AG04450 (cell line): ENCODE measurements around the gene DBNL. TPM values are rescaled to one million over a fixed set of nuclear protein-coding genes. Genes with fewer than 3 reads are reported as not detected.

Source experiments
- CTCF ChIA-PET: fragments of 300-600, 350-600 bp; formaldehyde crosslinking; extraction: SDS; loops from one replicate; lab custom pipeline; 2022; ENCODE audit warnings: antibody characterized with exemption, inconsistent platforms; lab: Charles Lee
- POLR2A ChIA-PET: fragments of 350-600 bp; formaldehyde crosslinking; extraction: SDS; loops from one replicate; lab custom pipeline; 2021; ENCODE audit warnings: antibody characterized with exemption, inconsistent platforms; lab: Yijun Ruan, JAX
- DNase-seq: peaks from one replicate; pipeline ENCODE4 v3.0.0-alpha.2; 2011; ENCODE audit warnings: low read depth, low spot score
- H3K27ac ChIP-seq: one replicate; pipeline ENCODE4 v1.5.1; 2012; ENCODE audit warnings: low read depth, low read length, control low read depth
- H3K27me3 ChIP-seq: one replicate; pipeline ENCODE4 v1.6.0; 2012; ENCODE audit warnings: low read length; ENCODE audit not compliant: control insufficient read depth, insufficient read depth
- H3K4me3 ChIP-seq: 2 replicates; pipeline ENCODE4 v1.5.1; 2011; ENCODE audit warnings: mild to moderate bottlenecking, low read depth, low read length, control low read depth
- H3K9me3 ChIP-seq: 2 replicates; pipeline ENCODE4 v1.5.1; 2012; ENCODE audit warnings: low read length; ENCODE audit not compliant: control insufficient read depth, insufficient read depth
- polyA plus RNA-seq: library from polyadenylated mRNA; depleted of rRNA; stranded (reverse); fragments of >200 nt; gene quantifications from 2 replicates; pipeline ENCODE4 v1.2.3, GENCODE V29; 2011
- TF ChIP-seq, protein P1 (sequence below): IDR thresholded peaks from 2 replicates; pipeline ENCODE4 v1.5.1; 2011; ENCODE audit warnings: low read depth, low read length, control low read depth, inconsistent platforms

The DBNL gene
- polyA plus RNA-seq, 1 experiment, result 76.1 TPM

DNA sequence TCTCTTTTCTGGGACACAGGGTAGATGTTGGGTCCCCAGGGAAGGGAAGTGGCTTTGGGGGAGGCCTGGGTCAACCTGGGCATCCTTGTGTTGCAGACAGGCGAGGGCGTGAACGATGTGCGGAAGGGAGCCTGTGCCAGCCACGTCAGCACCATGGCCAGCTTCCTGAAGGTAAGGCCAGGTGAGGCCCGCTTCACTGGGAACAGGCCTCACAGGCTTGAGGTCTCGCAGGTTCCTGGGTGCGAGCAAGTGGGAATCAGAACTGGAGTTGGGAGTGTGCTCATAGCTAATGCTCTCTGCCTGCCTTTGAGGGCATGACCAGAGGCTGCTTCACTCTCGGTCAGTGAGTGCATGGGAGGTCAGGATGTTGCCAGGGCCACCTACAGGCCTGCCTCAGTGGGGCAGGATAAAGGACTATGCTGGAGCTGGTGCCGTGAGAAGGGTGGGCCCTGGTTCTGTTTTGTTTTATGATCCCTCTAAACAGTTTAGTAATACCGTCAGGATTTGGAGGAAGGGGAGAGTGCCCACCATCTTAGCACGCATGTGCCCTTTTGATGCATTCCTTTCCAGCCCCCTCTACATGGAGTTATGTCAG, 8.4 kb downstream of the DBNL start:
- Histone ChIP-seq H3K27ac (no peak overlapping the region), H3K9me3 (no peaks in the 10 kb centered on the region), H3K4me3 (no peak overlapping the region), H3K27me3 (no peaks in the 10 kb centered on the region)
- CTCF ChIA-PET, result no interaction called here
- TF ChIP-seq, protein P1, sequence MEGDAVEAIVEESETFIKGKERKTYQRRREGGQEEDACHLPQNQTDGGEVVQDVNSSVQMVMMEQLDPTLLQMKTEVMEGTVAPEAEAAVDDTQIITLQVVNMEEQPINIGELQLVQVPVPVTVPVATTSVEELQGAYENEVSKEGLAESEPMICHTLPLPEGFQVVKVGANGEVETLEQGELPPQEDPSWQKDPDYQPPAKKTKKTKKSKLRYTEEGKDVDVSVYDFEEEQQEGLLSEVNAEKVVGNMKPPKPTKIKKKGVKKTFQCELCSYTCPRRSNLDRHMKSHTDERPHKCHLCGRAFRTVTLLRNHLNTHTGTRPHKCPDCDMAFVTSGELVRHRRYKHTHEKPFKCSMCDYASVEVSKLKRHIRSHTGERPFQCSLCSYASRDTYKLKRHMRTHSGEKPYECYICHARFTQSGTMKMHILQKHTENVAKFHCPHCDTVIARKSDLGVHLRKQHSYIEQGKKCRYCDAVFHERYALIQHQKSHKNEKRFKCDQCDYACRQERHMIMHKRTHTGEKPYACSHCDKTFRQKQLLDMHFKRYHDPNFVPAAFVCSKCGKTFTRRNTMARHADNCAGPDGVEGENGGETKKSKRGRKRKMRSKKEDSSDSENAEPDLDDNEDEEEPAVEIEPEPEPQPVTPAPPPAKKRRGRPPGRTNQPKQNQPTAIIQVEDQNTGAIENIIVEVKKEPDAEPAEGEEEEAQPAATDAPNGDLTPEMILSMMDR, result no peak
- no peak for DNase-seq
- POLR2A ChIA-PET, result interaction anchor here (1.0 kb wide), 1 partner anchor 13 kb away, joined by 7 read pairs; the partner anchor contains the start of gene PGAM2

DNA sequence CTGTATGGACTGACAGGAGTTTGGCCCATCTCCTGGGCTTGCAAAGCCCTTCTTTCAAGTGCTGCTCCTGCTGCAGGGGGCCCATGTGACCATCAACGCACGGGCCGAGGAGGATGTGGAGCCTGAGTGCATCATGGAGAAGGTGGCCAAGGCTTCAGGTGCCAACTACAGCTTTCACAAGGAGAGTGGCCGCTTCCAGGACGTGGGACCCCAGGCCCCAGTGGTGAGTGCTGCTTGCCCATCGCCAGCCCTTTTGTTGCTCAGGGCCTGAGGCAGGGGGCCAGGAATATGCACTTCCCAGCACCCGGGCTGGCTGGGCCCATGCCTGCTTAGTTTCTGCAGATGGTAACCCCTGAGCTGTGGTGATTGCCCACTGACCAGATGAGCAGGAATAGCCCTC, 12.2 kb downstream of the DBNL start:
- TF ChIP-seq, protein P1, result no peak
- no peaks in the 10 kb centered on the region for H3K9me3 ChIP-seq
- no peak overlapping the region for H3K27ac ChIP-seq
- no peak for DNase-seq
- H3K4me3 ChIP-seq, result no peak overlapping the region
- H3K27me3 ChIP-seq, result no peaks in the 10 kb centered on the region
- ChIA-PET CTCF (no interaction called here), POLR2A (no interaction called here)

DNA sequence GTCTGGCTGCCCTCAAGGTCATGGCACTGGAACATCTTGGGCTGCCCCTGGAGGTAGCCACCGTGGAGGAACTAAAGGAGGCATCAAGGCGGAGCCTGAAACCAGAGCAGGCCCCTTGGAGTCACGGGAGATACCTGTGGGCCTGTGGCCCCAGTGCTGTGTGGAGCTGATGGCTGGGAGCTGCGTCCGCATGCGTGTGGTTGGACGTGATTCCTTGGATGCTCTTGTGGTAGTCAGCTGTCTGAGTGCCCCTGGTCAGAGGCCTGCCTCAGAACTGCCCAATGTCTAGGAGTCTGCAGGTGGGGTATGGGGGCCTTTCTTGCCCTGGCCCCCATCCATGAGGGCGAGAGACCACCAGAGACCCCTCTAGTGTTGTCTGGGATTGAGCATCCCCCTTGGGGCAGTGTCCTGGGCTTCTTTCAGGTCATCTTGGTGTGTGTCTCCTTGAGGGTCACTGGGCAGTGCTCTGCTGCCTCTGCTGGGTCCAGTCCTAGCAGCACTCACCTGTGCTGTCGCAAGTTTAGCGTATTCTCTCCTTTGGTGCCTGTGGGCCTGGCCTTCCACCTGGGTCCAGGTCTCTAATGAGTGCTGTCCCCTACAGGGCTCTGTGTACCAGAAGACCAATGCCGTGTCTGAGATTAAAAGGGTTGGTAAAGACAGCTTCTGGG, 12.8 kb downstream of the DBNL start:
- no peak for DNase-seq
- Histone ChIP-seq H3K9me3 (no peaks in the 10 kb centered on the region), H3K4me3 (no peak overlapping the region), H3K27ac (no peak overlapping the region), H3K27me3 (no peaks in the 10 kb centered on the region)
- CTCF ChIA-PET, result no interaction called here
- POLR2A ChIA-PET, result no interaction called here
- TF ChIP-seq, protein P1, result no peak

DNA sequence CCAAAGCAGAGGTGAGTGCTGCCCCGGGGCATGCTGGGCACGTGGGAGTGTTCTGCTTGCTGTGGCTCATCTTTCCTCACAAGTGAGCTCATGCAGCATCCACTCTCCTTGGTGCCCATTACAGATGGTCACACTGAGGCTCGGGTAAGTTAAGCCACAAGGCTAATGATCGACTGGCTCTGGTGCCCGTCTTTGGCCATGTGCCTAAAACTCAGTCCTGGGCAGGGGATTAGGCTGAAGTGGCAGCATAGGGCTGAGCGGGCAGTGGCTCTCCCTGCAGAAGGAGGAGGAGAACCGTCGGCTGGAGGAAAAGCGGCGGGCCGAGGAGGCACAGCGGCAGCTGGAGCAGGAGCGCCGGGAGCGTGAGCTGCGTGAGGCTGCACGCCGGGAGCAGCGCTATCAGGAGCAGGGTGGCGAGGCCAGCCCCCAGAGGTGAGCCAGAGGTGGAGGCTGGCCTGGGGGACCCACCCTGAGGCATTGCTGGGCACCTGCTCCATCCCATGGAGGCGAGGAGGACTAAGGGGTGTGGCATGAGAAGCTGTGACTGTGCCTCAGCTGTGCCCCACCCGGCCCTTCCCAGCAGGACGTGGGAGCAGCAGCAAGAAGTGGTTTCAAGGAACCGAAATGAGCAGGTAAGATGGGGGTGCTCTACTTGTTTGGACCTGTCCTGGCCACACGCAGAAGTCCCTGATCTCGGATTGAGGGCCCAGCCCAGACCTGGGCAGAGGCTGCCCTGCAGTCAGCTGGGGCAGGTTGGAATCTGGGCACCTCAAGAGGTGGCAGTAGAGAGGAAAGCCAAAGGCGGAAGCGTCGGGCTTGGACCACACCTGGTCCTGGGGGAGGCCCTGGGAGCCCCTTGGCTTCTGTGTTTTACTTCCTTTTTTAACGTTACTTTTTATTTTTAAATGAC, 13.6 kb downstream of the DBNL start:
- TF ChIP-seq, protein P1, result no peak
- CTCF ChIA-PET, result no interaction called here
- no peak overlapping the region for H3K27ac ChIP-seq
- H3K9me3 ChIP-seq, result no peaks in the 10 kb centered on the region
- H3K4me3 ChIP-seq, result no peak overlapping the region
- POLR2A ChIA-PET, result no interaction called here
- H3K27me3 ChIP-seq, result no peaks in the 10 kb centered on the region
- DNase-seq, result no peak
